IPS-18c (cell line): ENCODE results near the gene DOCK1.
A peak's percentile ranks its signal among the peaks of the same experiment; 100 is the strongest.

ENCODE experiments used
- H3K4me3 ChIP-seq: 2 replicates; pipeline ENCODE4 v1.7.0; 2013; ENCODE audit warnings: low read depth, mild to moderate bottlenecking, low read length, moderate library complexity; ENCODE audit not compliant: insufficient read depth
- H3K9me3 ChIP-seq: one replicate; pipeline ENCODE4 v1.6.1; 2013; ENCODE audit warnings: mild to moderate bottlenecking, low read length, moderate library complexity; ENCODE audit not compliant: control insufficient read depth, insufficient read depth

Gene DOCK1

GRCh38 chr10:127179612-127180250 is 274.5 kb downstream of the DOCK1 start:
- Histone ChIP-seq H3K9me3 (no peaks in the 10 kb centered on the region), H3K4me3 (no peak overlapping the region)

- Histone ChIP-seq H3K4me3 (no peak overlapping the region), H3K9me3 (no peaks in the 10 kb centered on the region)
Observed at GRCh38 chr10:127182161-127182560, 276.9 kb downstream of the DOCK1 start.

GRCh38 chr10:127184582-127184981 is 279.4 kb downstream of the DOCK1 start:
- Histone ChIP-seq H3K4me3 (no peak overlapping the region), H3K9me3 (no peaks in the 10 kb centered on the region)

- no peaks in the 10 kb centered on the region for H3K9me3 ChIP-seq
- H3K4me3 ChIP-seq: no peak overlapping the region
Observed at GRCh38 chr10:127186813-127187212, 281.6 kb downstream of the DOCK1 start.

- Histone ChIP-seq H3K9me3 (no peaks in the 10 kb centered on the region), H3K4me3 (no peak overlapping the region)
Observed at GRCh38 chr10:127189226-127189625, 284.0 kb downstream of the DOCK1 start.

- H3K9me3 ChIP-seq: no peaks in the 10 kb centered on the region
- no peak overlapping the region for H3K4me3 ChIP-seq
Observed at GRCh38 chr10:127190427-127190826, 285.2 kb downstream of the DOCK1 start.

- no peaks in the 10 kb centered on the region for H3K9me3 ChIP-seq
- H3K4me3 ChIP-seq: no peak overlapping the region
Observed at GRCh38 chr10:127193125-127193524, 287.9 kb downstream of the DOCK1 start.

- Histone ChIP-seq H3K4me3 (no peak overlapping the region), H3K9me3 (no peaks in the 10 kb centered on the region)
Observed at GRCh38 chr10:127194111-127194510, 288.9 kb downstream of the DOCK1 start.

GRCh38 chr10:127194599-127194998 is 289.4 kb downstream of the DOCK1 start:
- H3K9me3 ChIP-seq: no peaks in the 10 kb centered on the region
- no peak overlapping the region for H3K4me3 ChIP-seq

GRCh38 chr10:127195041-127195506 is 289.8 kb downstream of the DOCK1 start:
- no peaks in the 10 kb centered on the region for H3K9me3 ChIP-seq
- H3K4me3 ChIP-seq: peak overlapping the region; percentile 53

- H3K9me3 ChIP-seq: no peaks in the 10 kb centered on the region
- peak overlapping the region; percentile 53 for H3K4me3 ChIP-seq
Observed at GRCh38 chr10:127195571-127196281, 290.5 kb downstream of the DOCK1 start.

GRCh38 chr10:127196282-127197153 is 291.3 kb downstream of the DOCK1 start, which contains the start of gene INSYN2A:
Gene INSYN2A, minus strand, starts transcription at chr10:127196591. Its CDS starts 20,196 bp downstream, at chr10:127176395.
- peak within 1 kb of the TSS; percentile 53 for H3K4me3 ChIP-seq

GRCh38 chr10:127197154-127197432 is 291.9 kb downstream of the DOCK1 start:
- Histone ChIP-seq H3K9me3 (no peaks in the 10 kb centered on the region), H3K4me3 (peak overlapping the region; percentile 44)

More at GRCh38 chr10:127196282-127197153, 291.3 kb downstream of the DOCK1 start, which contains the start of gene INSYN2A:
- no peaks in the 10 kb centered on the region for H3K9me3 ChIP-seq

GRCh38 chr10:127198307-127198706 is 293.1 kb downstream of the DOCK1 start:
- H3K4me3 ChIP-seq: no peak overlapping the region
- no peaks in the 10 kb centered on the region for H3K9me3 ChIP-seq

- no peak overlapping the region for H3K4me3 ChIP-seq
- H3K9me3 ChIP-seq: no peaks in the 10 kb centered on the region
Observed at GRCh38 chr10:127198721-127199120, 293.5 kb downstream of the DOCK1 start.

- no peaks in the 10 kb centered on the region for H3K9me3 ChIP-seq
Observed at GRCh38 chr10:127200646-127201045, 295.4 kb downstream of the DOCK1 start.

GRCh38 chr10:127203067-127203466 is 297.8 kb downstream of the DOCK1 start:
- Histone ChIP-seq H3K9me3 (no peaks in the 10 kb centered on the region), H3K4me3 (no peak overlapping the region)

More at GRCh38 chr10:127200646-127201045, 295.4 kb downstream of the DOCK1 start:
- H3K4me3 ChIP-seq: no peak overlapping the region

GRCh38 chr10:127207081-127207480 is 301.9 kb downstream of the DOCK1 start:
- H3K9me3 ChIP-seq: no peaks in the 10 kb centered on the region
- H3K4me3 ChIP-seq: no peak overlapping the region
